ENCODE data around the gene TMEM254.
"Not testable (repeated sequence)": the region's sequence is repeated elsewhere in the genome, so short reads cannot be mapped to it uniquely, and the experiment has no call there.

Gene TMEM254, protein sequence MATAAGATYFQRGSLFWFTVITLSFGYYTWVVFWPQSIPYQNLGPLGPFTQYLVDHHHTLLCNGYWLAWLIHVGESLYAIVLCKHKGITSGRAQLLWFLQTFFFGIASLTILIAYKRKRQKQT

DNA sequence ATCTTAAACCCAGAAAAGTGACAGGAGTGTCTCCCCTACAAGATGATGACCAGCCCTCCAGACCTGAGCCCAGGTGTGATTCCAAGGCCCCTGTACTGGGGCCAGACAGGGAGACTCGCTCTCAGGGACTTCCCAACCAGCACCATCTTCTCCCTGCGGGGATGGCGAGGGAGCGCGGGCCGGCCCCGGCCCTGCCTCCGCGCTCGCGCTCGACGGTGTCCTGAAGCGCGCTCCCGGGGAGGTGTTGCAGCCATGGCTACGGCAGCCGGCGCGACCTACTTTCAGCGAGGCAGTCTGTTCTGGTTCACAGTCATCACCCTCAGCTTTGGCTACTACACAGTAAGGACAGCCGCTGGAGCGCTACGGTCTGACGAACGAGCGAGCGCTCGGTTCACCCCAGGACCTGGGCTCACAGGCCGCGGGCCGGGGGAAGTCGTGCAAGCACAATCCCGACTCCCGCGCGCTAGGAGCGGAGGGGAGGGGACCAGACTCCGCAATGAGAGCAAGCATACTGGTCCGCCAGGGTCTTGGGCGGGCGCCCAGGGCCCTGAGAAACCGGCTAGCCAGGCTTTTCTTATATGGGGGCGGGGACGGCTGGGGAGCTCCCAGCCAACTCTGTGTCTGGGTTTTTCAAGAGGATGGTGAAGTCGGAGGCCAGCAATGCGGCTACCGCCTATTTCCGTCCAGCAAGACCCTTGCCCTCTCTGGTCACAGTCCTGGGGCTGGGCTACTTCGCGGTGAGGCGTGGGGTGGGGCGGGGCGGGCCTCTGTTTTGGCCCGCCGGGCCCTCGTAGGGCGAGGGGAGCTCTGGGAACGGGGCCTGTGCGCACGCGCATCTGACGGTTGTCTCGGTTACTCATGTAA is at the start of gene TMEM254:
TSS of gene TMEM254 (plus strand) at position 218 of the 864 bp plus-strand sequence. CDS start at position 253, 35 bp downstream.
- peak; percentile 75 to 87 for DNase-seq

DNA sequence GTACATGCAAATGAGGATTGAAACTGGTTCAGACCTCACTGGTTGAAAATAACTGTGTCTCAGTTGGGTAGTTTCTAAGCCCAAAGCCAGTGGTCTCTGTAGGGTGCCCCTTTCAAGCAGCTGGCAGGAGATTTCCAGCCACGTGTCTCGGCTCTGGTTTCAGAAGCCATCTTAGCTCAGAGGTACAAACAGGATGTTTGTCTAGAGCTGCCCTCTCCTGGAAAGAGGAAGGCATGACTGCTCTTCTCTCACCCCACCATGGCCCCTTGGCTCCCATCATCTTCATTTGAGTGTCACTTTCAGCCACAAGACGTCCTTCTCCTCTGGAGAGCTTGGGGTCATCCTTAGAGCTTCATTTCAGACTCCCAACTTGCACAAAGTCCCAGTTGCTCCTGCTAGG is 49.3 kb upstream of the TMEM254 start:
- DNase-seq = not testable (repeated sequence)

DNA sequence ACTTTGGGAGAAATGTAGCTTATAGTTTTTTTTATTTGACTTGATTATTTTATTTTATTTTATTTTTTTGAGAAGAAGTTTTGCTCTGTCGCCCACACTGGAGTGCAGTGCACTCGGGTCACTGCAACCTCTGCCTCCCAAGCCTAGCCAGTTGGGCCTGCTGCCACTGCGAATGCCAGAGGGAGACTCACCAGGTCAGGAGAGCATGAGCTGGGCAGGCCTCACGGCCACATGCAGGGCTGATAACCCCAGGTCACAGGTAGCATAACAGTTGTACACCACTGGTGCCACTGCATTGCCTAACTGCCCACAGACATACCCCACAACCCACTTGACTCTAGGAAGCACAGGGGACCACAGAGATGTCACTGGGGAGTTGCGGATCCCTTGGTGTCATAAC is 48.6 kb upstream of the TMEM254 start:
- DNase-seq = not testable (repeated sequence)

DNA sequence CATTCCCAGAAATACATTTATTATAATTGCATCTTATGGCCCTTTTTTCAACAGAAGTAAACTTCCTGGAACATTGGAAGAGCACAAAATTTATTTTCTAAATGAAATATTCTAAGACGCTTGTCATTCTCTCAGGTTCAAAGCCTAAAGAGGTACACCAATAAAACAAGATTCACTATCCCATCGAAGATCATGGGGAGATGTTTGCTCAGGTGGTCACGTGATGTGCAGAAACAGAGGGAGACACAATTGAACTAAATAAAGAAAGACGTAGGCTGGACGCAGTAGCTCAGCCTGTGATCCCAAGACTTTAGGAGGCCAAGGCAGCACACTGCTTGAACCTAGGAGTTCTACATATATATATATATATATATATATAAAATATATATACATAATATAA is 46.0 kb upstream of the TMEM254 start:
- no peak for DNase-seq

DNA sequence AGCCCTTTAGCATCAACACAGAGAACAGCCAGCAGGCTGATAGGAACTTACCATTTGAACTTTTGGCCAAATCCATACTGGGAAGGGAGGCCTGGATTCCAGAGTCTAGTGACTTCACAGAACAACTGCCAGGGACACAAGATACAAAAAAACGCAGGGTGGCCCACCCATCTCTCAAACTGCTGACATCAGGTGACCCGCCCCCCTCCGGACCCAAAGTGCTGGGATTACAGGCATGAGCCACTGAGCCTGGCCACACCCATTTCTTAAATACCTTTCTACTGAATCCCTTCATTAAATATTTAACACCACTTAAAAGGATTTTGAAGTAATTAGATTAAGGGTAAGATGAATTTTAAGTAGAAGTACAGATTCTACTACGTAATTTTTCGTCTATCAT is 43.7 kb upstream of the TMEM254 start:
- DNase-seq = not testable (repeated sequence)

DNA sequence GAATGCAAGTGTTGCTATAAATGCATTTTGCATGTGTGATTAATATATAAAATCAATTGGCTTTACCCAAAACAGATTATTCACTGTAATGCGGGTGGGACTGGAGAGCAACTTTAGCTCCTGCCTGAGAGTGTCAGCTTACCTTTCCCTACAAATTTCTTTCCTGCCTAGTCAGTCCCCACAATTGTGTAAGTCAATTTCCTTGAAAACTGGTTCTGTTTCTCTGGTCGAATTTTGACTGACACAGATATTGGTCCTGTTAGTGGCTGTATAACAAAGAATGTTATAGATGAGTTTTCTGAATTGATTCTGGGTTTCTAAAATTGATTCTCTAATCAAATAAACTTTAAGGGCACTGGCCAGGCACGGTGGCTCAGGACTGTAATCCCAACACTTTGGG is 43.0 kb upstream of the TMEM254 start:
- not testable (repeated sequence) for DNase-seq

DNA sequence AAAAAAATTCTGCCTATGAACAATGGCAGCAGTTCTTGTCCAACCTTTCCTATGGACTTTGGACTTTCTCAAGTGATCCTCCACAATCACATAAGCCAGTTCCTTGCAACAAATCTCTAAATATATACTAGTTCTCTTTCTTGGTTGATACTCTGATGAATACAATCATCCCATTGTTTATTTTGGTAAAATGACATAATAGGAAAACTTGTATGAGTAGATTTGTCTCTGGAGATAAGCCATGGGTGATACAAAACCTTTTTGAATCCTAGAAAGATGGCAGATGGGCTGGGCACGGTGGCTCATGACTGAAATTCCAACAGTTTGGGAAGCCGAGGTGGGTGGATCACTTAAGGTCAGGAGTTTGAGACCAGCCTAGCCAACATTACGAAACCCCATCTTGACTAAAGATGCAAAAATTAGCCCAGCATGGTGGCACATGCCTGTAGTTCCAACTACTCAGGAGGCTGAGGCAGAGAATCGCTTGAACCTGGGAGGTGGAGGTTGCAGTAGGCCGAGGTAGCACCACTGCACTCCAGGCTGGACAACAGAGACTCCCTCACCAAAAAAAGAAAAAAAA is 41.5 kb upstream of the TMEM254 start:
- DNase-seq = not testable (repeated sequence)

DNA sequence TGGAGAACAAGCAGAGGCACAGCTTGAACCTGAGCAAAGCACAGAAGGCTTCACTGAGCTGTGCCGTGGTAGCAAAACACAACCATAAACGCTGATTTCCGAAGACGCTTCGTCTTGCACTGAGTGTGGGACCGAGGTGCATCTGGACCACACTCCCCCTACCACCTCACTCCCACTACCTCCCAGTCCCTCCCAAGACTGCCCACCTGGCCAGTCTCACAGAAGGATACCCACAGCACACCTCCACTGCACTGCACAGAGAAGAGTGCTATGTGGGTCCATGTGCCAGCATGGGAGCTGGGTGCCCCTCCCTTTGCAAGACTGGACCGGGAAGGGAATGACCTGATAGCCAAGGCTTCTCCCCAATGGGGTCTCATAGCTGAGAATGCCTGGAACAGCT is 40.2 kb upstream of the TMEM254 start:
- DNase-seq = not testable (repeated sequence)

DNA sequence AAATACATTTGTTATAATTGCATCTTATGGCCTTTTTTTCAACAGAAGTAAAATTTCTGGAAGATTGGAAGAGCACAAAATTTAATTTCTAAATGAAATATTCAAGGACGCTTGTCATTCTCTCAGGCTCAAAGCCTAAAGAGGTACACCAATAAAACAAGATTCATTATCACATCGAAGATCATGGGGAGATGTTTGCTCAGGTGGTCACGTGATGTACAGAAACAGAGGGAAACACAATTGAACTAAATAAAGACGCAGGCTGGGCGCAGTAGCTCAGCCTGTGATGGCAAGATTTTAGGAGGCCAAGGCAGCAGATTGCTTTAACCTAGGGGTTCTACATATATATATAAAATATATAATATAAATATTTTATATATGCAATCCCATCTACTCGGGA is 37.3 kb upstream of the TMEM254 start:
- DNase-seq = no peak

DNA sequence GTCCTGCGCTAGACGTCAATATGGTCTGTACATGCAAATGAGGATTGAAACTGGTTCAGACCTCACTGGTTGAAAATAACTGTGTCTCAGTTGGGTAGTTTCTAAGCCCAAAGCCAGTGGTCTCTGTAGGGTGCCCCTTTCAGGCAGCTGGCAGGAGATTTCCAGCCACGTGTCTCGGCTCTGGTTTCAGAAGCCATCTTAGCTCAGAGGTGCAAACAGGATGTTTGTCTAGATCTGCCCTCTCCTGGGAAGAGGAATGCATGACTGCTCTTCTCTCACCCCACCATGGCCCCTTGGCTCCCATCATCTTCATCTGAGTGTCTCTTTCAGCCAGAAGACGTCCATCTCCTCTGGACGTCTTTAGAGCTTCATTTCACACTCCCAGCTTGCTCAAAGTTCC is 33.5 kb upstream of the TMEM254 start:
- DNase-seq = not testable (repeated sequence)

DNA sequence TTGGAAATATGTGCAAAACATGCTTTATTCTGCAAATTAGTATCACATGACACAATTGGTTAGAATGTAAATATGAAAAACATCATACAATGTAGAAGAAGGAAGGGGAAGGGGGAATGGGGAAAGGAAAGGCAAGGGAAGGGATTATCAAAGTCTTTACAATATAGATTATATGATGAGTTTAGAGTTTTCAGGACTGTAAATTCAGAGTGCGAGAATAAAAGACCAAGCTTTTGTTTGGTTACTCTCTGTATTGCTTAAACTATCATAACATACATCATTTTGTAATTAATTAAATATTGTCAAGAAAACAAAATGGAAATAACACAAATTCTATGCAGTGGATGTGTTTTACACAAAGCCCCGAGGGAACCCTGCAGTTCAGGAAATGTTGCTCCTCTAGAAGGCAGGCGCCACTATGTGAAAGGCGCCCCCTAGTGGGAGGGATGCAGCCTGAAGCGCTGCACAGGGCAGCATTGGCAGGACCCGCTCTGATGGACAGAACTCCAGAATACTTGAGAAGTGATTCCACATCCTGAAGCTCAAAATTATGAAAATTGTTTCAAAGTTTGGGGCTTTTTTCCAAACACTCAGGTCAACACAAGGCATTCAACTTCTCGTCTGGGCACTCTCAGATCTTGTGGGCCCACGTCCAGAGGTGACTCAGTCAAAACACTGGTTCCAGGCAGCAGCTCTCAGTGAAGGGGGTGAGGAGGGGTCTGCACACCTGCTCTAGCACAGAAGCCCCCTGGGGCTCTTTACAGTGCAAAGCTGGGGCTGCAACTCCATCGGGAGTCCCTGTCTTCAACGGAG is 31.6 kb upstream of the TMEM254 start:
- peak; percentile 38 to 39 for DNase-seq

DNA sequence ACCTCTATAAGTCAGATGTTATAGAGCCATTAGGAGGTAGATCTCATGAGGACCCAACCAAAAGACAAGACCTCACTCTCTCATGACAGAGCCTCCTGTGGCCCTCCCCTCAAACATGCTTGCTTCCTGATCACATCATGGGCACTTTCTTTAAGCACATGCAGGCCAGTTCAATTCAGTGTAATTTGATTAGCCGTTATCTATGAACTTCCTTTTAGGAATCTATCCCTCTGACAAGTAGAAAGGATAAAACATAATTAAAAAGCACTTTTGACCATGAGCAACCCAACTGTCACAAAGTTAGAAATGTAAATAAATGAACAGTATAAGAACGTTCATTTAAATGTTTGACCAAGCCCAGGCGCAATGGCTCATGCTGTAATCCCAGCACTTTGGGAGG is 27.7 kb upstream of the TMEM254 start:
- no peak for DNase-seq

DNA sequence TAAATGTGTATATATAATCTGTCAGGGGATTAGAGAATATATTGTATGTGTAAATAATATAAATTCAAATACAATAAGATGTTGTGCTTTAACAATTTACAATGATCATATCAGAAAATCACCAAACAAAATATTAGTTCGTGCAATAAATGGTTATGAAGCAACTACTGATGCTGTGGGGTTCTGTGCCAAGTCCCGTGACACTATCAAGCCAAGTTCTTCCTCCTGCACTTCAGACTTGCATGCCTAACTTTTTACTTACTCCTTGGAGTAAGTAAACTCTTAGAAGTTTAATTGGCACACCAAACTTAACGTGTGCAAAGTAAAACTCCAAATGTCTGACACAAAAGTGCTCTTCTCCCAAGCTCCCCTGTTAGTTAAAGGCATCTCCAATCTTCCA is 26.5 kb upstream of the TMEM254 start:
- no peak for DNase-seq

DNA sequence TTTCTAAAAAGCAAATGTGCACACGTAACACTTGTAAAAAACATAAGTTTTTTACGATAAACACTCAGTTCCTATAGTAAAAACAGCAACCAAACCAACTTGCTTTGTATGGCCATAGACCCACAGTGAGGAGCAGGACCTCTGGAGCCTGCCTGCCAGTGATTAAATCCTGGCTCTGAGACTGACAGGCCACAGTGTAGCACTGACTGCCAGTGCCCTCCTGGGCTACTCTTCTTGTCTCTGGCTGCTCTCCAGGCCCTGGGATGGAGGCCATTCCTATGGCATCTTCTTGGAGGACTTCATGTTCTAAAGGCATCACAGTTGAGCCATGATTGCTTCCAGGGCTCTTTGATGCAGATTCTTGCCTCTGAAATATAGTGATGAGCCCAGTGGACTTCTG is 22.7 kb upstream of the TMEM254 start:
- DNase-seq = no peak

DNA sequence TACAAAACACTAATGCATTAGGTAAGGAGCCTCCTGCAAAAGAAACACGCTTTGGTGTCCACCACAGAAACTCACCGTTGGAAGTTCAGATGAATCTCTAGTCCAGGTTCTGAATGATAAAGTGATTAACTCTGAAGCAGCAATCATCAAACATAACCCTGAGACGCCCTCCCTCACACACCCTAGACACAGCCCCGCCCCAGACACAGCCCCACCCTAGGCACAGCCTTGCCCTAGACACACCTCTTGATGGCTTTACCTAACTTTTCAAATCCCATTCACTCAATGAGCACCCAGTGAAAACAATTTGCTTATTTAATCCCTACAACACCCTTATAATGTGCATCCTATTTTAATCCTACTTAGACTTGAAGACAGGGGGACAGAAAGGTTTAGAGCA is 21.3 kb upstream of the TMEM254 start:
- DNase-seq = no peak

DNA sequence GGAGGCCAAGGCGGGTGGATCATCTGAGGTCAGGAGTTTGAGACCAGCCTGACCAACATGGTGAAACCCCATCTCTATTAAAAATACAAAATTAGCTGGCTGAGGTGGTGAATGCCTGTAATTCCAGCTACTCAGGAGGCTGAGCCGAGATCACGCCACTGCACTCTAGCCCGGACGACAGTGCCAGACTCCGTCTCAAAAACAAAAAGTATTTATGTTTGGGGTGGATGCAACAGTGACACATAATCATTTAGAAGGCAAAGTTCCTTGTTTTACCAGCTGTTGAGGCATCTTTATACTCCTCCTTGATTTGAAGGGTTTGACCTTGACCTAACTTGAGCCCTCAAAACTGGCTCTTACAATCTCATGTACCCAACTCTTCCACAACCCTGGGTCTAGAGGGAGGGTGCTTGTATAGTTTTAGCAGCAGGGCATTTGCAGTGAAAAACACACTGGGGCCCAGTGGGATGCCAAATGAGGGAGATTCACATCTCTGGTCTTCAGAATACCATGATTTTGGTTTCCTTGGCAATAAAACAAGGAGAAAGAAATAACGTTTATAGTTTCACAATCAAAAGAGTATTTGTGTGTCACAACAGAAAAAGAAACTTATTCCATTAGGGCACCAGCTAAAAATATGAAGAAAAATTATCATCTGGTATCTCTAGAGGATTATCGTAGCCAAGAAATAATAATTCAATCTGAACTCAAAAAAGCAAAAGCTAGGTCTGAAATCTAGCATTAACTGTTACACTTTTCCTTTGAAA is 14.2 kb upstream of the TMEM254 start:
- no peak for DNase-seq

DNA sequence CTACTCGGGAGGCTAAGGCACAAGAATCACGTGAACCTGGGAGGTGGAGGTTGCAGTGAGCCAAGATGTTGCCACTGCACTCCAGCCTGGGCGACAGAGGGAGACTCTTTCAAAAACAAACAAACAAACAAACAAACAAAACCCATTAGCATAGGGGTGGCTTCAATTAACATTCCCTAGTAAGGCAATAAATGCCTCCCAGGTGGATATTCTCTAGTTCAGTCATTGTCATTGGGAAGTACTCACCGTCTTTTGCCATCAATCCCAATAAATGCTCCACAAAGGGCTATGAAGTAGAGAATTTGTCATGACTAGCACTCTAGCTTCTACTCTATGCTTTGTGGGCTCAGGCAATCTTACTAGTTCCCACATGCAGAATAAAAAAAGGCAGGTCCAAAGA is 11.7 kb upstream of the TMEM254 start:
- no peak for DNase-seq

DNA sequence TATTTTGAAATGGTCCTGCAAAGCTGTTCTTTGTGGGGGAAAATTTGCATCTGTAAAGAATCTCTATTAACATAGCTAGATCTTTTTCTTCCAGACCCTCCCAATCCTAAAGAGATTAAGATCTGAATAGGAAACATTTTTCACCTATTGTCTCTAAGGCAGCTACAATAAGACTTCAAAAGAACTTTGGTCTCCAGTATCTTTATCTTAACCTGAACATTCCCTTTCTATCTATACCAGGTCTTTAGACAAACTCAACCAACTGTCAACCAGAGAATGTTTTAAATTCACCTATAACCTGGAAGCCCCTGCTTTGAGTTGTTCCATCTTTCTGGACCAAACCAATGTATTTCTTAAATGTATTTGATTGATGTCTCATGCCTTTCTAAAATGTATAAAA is 10.6 kb upstream of the TMEM254 start:
- DNase-seq = not testable (repeated sequence)

DNA sequence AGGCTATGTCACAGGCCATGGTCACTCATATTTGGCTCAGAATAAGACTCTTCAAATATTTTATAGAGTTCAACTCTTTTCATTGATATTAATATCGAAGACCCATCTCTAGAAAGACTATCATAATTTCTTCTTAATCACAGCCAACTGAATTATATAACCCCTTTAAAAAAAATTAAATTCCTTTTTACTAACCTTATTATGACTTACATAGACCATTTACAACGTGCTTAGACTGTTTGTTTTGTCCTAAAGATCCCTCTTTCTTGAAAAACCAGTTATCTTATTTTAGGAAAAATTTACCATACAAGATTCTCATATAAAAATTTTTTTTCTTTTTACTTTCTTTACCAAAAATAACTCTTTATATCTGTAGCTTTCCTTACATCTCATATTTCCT is 10.2 kb upstream of the TMEM254 start:
- DNase-seq = no peak

DNA sequence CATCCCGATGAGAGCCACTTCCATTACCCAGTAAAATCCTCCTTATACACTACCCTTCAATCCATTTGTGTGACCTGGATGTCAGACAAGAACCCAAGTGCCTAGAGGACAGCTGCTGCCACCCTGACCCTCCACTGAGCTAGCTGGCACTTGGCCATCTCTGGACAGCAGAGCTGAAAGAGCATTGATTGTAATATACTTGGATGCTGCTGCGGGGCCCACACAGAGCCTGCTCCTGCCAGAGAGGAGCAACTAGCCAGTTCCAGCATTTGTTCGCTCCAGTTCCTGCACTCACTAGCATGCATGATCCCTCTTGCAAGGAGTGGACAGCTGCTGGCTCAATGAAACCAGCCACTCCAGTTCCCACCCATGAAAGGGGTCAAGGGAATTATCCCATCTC is 8.4 kb upstream of the TMEM254 start:
- peak; percentile 81 to 83 for DNase-seq

DNA sequence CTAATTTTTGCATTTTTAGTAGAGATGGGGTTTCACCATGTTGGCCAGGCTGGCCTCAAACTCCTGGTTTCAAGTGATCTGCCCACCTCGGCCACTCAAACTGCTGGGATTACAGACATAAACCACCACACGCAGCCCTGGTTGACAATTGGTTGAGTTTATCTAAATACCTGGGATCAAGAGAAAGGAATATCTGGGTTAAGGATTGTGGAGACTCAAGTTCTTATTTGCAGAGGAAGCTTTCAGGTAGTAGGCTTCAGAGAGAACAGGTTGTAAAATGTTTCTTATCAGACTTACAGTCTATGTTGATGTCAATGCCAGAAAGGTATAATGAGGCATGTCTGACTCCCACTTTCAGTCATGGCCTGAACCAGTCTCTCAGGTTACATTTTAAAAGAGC is 5.9 kb upstream of the TMEM254 start:
- no peak for DNase-seq

DNA sequence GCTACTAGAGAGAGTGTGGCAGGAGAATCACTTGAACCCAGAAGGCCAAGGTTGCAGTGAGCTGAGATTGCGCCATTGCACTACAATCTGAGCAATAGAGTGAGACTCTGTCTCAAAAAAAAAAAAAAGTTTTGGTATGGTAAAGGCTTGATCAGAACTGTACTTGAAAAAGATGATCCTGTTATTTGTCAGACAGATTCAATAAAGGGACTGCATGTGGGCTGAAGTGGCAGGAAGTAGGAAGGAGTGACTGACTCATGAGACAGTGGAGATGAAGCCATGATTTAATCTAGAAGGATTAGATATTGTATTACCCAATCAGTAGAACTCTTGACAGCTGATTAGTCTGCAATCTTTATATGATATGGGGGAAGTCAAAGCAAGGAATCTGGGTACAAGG is 2.7 kb upstream of the TMEM254 start:
- no peak for DNase-seq
